Measurements from ENCODE around the gene ROBO4. TPM values are rescaled to one million over a fixed set of nuclear protein-coding genes. Genes with fewer than 3 reads are reported as not detected.

The ROBO4 gene
- polyA plus RNA-seq, 1 donor: 5.1 TPM

DNA sequence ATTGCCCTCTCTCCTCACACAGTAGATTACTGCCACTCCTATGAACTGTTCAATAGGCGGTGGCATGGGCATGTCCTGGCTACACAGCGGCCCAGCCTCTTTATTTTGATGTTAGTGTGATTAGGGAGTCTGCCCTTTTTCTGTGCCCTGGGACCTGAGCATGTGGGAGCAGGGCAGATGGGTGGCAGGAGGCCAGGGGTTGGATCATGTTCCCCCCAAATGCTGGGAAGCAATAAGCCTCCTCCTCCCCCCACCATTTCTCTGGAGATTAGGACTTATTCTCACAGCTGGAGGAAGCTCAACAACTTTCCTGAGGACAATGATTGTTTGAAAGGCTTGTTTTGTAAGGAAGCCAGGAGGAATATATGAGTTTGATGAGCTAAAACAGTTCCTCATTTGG is 22.2 kb upstream of the ROBO4 start:
- WGBS (ENCODE audit: insufficient coverage, low lambda C conversion rate): no CpG with 5 or more reads among the region's 2 CpGs
- DNase-seq: no peak

DNA sequence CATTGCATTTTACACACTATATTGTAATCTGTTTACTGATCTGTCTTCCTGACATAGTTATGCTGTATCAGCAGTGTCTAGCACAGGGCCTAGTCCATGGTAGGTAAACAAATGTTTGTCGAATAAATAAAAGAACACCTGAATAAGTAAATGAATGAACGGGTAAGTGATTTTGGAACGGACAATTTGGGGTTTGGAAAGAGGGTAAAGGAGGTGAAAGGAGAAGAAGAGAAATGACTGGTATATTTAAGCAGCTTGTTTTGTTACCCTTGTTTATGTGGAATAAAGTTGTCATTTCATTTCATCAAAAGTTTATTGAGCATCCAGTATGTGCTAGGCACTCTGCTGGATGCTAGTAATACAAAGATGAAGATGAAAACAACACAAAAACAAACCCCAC is 21.3 kb upstream of the ROBO4 start, which contains the start of gene HEPN1:
TSS of gene HEPN1 (plus strand) at position 301 of the 400 bp plus-strand sequence.
- 73% methylated on average over 3 of the region's 3 CpGs for WGBS (ENCODE audit: insufficient coverage, low lambda C conversion rate)
- H3K4me1 ChIP-seq (ENCODE audit: control insufficient read depth, insufficient read depth, low read length): peaks cover 4% of the 10 kb centered on the region
- peaks cover 3% of the 10 kb centered on the region for H3K9me3 ChIP-seq (ENCODE audit: control insufficient read depth, low read depth, low read length)
- no peaks in the 10 kb centered on the region for H3K36me3 ChIP-seq (ENCODE audit: control insufficient read depth, insufficient read depth, low read length)
- no peak within 1 kb of the TSS for H3K4me3 ChIP-seq (ENCODE audit: low read length)
- DNase-seq: no peak
- H3K27me3 ChIP-seq (ENCODE audit: control insufficient read depth, insufficient read depth, low read length): peaks cover 50% of the 10 kb centered on the region
- no peak within 1 kb of the TSS for H3K27ac ChIP-seq (ENCODE audit: low read length)

More for the DNA sequence above, 22.2 kb upstream of the ROBO4 start:
- H3K4me3 ChIP-seq (ENCODE audit: low read length): no peak overlapping the region
- H3K27me3 ChIP-seq (ENCODE audit: control insufficient read depth, insufficient read depth, low read length): peaks cover 53% of the 10 kb centered on the region
- no peak overlapping the region for H3K27ac ChIP-seq (ENCODE audit: low read length)
- no peaks in the 10 kb centered on the region for H3K36me3 ChIP-seq (ENCODE audit: control insufficient read depth, insufficient read depth, low read length)
- H3K4me1 ChIP-seq (ENCODE audit: control insufficient read depth, insufficient read depth, low read length): peaks cover 4% of the 10 kb centered on the region
- H3K9me3 ChIP-seq (ENCODE audit: control insufficient read depth, low read depth, low read length): peaks cover 3% of the 10 kb centered on the region

DNA sequence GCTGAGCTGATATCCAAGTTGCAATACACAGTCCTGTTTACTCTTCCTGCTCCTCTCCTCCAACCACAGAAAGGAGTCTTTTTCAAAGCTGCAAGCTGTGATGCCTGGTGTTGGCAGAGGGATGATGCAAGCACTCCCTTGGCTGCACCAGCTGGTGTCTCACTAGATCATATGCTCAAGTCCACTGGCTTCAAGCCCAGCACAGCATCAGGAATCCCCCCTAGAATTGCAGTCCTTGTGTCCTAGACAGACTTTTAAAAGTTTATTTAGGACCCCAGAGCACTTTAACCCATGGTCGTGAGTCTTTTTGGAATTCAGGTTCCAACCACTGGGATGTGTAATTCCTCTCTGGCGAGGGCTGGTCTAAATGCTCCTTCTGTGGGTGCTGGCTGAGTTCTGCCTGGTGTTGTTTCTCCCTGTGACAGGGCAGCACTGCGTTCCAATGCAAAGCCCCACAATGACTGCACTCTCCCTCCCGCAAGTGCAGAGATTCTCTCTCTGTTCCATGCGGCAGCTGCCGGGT is 19.5 kb upstream of the ROBO4 start:
- H3K9me3 ChIP-seq (ENCODE audit: control insufficient read depth, low read depth, low read length): peaks cover 3% of the 10 kb centered on the region
- no peak overlapping the region for H3K4me3 ChIP-seq (ENCODE audit: low read length)
- peaks cover 4% of the 10 kb centered on the region for H3K4me1 ChIP-seq (ENCODE audit: control insufficient read depth, insufficient read depth, low read length)
- no peak for DNase-seq
- H3K27ac ChIP-seq (ENCODE audit: low read length): no peak overlapping the region
- WGBS (ENCODE audit: insufficient coverage, low lambda C conversion rate): no CpG with 5 or more reads among the region's 6 CpGs
- H3K36me3 ChIP-seq (ENCODE audit: control insufficient read depth, insufficient read depth, low read length): no peaks in the 10 kb centered on the region
- H3K27me3 ChIP-seq (ENCODE audit: control insufficient read depth, insufficient read depth, low read length): peaks cover 34% of the 10 kb centered on the region

DNA sequence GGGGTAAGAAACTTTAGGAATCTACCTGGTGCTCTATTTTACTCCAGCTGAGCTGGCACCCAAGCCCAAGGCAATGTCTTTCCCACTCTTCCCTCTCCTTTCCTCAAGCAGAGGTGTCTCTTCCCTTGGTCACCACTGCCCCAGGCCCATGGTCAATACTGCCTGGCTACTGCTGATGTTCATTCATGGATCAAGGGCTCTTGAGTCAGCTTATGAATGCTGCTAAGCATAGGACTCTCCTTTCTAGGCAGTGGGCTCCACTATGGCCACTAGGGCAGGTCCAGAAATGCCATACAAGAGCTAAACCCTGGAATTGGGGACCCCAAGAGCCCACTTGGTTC is 18.7 kb upstream of the ROBO4 start:
- DNase-seq: no peak
- H3K36me3 ChIP-seq (ENCODE audit: control insufficient read depth, insufficient read depth, low read length): no peaks in the 10 kb centered on the region
- peaks cover 1% of the 10 kb centered on the region for H3K4me1 ChIP-seq (ENCODE audit: control insufficient read depth, insufficient read depth, low read length)

DNA sequence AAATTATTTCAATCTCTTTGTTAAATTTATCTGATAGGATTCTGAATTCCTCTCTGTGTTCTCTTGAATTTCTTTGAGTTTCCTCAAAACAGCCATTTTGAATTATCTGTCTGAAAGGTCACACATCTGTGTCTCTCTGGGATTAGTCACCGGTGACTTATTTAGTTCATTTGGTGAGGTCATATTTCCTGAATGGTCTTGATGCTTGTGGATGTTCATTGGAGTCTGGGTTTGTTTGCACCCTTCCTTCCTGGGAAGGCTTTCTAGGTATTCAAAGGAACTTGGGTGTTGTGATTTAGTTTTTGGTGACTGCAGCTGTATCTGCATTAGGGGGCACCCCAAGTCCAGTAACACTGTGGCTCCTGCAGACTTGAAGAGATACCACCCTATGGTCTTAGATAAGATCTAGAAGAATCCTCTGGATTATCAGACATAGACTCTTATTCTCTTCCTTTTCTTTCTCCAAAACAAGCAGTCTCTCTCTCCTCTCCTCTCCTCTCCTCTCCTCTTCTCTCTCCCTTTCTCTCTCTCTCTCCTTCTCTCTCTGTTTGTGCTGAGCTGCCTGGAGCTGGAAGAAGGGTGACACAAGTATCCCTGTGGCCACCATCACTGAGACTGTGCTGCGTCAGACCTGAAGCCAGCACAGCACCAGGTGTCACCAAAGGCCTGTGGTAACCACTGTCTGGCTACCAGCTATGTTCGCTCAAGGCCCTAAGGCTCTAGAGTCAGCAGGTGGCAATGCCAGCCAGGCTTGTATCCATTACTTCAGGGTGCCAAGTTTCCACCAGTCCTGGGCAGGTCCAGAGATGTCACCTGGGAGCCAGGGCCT is 18.1 kb upstream of the ROBO4 start:
- peaks cover 3% of the 10 kb centered on the region for H3K9me3 ChIP-seq (ENCODE audit: control insufficient read depth, low read depth, low read length)
- no peaks in the 10 kb centered on the region for H3K4me1 ChIP-seq (ENCODE audit: control insufficient read depth, insufficient read depth, low read length)
- peaks cover 24% of the 10 kb centered on the region for H3K27me3 ChIP-seq (ENCODE audit: control insufficient read depth, insufficient read depth, low read length)
- no peak for DNase-seq
- no peaks in the 10 kb centered on the region for H3K36me3 ChIP-seq (ENCODE audit: control insufficient read depth, insufficient read depth, low read length)
- WGBS (ENCODE audit: insufficient coverage, low lambda C conversion rate): no CpG with 5 or more reads among the region's 3 CpGs
- no peak overlapping the region for H3K27ac ChIP-seq (ENCODE audit: low read length)
- H3K4me3 ChIP-seq (ENCODE audit: low read length): no peak overlapping the region

More for the DNA sequence above, 18.7 kb upstream of the ROBO4 start:
- Histone ChIP-seq H3K27me3 (ENCODE audit: control insufficient read depth, insufficient read depth, low read length) (peaks cover 26% of the 10 kb centered on the region), H3K27ac (ENCODE audit: low read length) (no peak overlapping the region), H3K4me3 (ENCODE audit: low read length) (no peak overlapping the region), H3K9me3 (ENCODE audit: control insufficient read depth, low read depth, low read length) (peaks cover 3% of the 10 kb centered on the region)

DNA sequence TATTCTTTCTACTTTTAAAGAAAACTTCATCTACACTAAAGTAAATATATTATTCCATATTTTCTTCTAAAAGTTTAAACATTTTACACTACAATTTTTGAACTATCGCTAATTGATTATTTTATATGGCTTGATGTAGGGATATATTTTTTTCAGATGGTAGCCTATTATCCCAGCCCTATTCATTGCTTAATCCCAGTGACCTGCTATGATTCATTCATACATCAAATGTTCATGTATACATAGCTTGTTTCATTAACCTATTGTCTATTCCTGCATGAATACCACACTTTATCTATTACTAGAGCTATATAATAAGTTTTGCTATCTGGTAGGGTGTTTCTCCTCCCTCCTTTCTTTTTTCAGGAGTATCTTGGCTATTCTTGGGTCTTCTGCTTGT is 5.0 kb upstream of the ROBO4 start:
- Histone ChIP-seq H3K4me1 (ENCODE audit: control insufficient read depth, insufficient read depth, low read length) (no peaks in the 10 kb centered on the region), H3K27me3 (ENCODE audit: control insufficient read depth, insufficient read depth, low read length) (peaks cover 34% of the 10 kb centered on the region), H3K27ac (ENCODE audit: low read length) (no peak overlapping the region), H3K36me3 (ENCODE audit: control insufficient read depth, insufficient read depth, low read length) (no peaks in the 10 kb centered on the region), H3K9me3 (ENCODE audit: control insufficient read depth, low read depth, low read length) (no peaks in the 10 kb centered on the region), H3K4me3 (ENCODE audit: low read length) (no peak overlapping the region)
- no peak for DNase-seq
- 88% methylated on average over 1 of the region's 1 CpG for WGBS (ENCODE audit: insufficient coverage, low lambda C conversion rate)

DNA sequence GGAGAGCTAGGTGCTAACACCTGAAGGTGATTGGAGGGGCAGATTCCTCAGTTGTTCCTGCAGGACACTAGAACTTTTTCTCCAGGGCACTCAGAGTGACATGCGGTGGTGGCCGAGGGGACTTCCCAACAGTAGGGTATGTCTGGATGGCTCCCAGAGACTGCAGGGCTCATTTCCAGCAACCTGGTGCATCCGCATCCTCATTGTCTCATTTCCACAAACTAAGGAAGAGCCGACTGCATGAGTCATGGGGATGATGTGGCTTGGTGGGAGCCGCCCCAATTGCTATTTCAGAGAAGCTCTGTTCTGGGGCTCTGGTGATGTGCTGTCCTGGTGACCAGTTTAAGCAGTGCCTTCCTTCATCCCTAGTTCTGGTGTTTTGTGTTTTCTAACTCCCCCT is 2.8 kb upstream of the ROBO4 start:
- no peak for DNase-seq
- Histone ChIP-seq H3K9me3 (ENCODE audit: control insufficient read depth, low read depth, low read length) (no peaks in the 10 kb centered on the region), H3K27me3 (ENCODE audit: control insufficient read depth, insufficient read depth, low read length) (peaks cover 34% of the 10 kb centered on the region), H3K4me3 (ENCODE audit: low read length) (no peak overlapping the region), H3K27ac (ENCODE audit: low read length) (no peak overlapping the region), H3K4me1 (ENCODE audit: control insufficient read depth, insufficient read depth, low read length) (no peaks in the 10 kb centered on the region), H3K36me3 (ENCODE audit: control insufficient read depth, insufficient read depth, low read length) (no peaks in the 10 kb centered on the region)
- no CpG with 5 or more reads among the region's 5 CpGs for WGBS (ENCODE audit: insufficient coverage, low lambda C conversion rate)

DNA sequence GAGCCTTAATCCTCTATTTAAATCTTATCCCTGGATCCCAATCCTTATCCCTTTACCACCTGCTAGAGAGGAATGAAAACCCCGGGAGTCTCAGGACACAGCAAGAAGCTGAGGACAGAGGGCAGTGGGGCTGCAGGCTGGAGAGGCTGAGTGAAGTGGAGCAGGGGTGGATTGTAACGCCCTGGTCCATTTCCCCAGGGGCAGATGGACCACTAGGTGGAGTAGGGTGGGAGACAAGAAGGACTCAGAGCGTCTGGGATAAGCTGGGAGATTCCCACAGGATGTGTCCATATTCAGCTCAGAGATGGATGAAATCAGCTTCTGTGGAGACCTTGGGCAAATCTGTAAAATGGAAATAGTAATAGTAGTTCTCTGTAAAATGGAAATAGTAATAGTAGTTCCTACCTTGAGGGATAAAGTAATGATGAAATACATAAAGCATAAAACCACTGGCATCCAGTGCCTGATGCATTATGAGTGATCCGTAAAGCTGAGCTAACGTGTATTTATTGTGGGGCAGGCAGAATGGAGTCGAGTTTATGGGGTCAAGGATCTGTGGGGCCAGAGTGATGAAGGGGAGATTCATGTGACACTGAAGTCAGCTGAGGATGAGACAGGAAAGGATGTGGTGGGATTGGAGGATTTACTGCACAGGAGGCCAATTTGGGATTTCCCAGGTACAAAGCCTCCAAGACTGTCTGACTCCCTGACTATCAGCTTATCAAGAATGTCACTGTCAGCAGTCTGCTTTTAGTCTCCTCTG is 1.9 kb upstream of the ROBO4 start:
- no CpG with 5 or more reads among the region's 6 CpGs for WGBS (ENCODE audit: insufficient coverage, low lambda C conversion rate)
- Histone ChIP-seq H3K27me3 (ENCODE audit: control insufficient read depth, insufficient read depth, low read length) (peaks cover 34% of the 10 kb centered on the region), H3K27ac (ENCODE audit: low read length) (no peak overlapping the region), H3K4me1 (ENCODE audit: control insufficient read depth, insufficient read depth, low read length) (no peaks in the 10 kb centered on the region), H3K9me3 (ENCODE audit: control insufficient read depth, low read depth, low read length) (no peaks in the 10 kb centered on the region), H3K36me3 (ENCODE audit: control insufficient read depth, insufficient read depth, low read length) (no peaks in the 10 kb centered on the region), H3K4me3 (ENCODE audit: low read length) (no peak overlapping the region)
- no peak for DNase-seq

DNA sequence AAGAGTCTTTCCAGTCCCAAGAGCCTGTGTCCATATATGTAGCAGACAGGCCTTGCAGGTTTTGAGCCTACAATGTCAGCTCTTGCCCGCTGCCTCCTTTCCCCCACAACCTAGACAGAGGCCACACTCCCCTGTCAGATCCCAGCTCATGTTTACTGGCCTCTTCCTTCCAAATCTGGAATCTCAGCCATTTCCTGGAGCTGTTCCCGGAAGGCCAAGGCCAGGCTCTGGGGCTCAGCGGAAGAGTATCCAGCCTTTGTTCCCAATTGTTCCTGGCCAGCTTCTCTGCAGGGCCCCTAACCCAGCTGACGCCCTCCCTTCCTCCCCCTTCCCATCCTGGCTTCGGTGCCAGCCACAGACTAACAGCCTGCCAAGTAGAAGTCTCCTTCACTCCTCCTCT is 1.0 kb upstream of the ROBO4 start:
- Histone ChIP-seq H3K36me3 (ENCODE audit: control insufficient read depth, insufficient read depth, low read length) (no peaks in the 10 kb centered on the region), H3K4me1 (ENCODE audit: control insufficient read depth, insufficient read depth, low read length) (no peaks in the 10 kb centered on the region), H3K4me3 (ENCODE audit: low read length) (no peak overlapping the region), H3K27ac (ENCODE audit: low read length) (no peak overlapping the region), H3K9me3 (ENCODE audit: control insufficient read depth, low read depth, low read length) (no peaks in the 10 kb centered on the region), H3K27me3 (ENCODE audit: control insufficient read depth, insufficient read depth, low read length) (peaks cover 38% of the 10 kb centered on the region)
- no peak for DNase-seq
- no CpG with 5 or more reads among the region's 5 CpGs for WGBS (ENCODE audit: insufficient coverage, low lambda C conversion rate)

DNA sequence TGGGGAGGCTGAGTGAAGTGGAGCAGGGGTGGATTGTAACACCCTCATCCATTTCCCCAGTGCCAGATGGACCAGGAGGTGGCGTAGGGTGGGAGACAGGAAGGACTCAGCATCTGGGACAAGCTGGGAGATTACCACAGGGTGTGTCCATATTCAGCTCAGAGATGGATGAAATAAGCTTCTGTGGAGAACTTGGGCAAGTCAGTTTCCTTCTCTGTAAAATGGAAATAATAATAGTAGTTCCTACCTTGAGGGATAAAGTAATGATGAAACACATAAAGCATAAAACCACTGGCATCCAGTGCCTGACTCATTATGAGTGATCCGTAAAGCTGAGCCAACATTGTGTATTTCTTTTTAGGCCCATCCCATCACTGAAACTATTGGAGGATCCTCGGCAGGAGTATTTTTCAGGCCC is 607 bp upstream of the ROBO4 start:
- H3K4me1 ChIP-seq (ENCODE audit: control insufficient read depth, insufficient read depth, low read length): no peaks in the 10 kb centered on the region
- peaks cover 38% of the 10 kb centered on the region for H3K27me3 ChIP-seq (ENCODE audit: control insufficient read depth, insufficient read depth, low read length)
- H3K9me3 ChIP-seq (ENCODE audit: control insufficient read depth, low read depth, low read length): no peaks in the 10 kb centered on the region
- no peak overlapping the region for H3K4me3 ChIP-seq (ENCODE audit: low read length)
- DNase-seq: no peak
- H3K27ac ChIP-seq (ENCODE audit: low read length): no peak overlapping the region
- WGBS (ENCODE audit: insufficient coverage, low lambda C conversion rate): no CpG with 5 or more reads among the region's 3 CpGs
- no peaks in the 10 kb centered on the region for H3K36me3 ChIP-seq (ENCODE audit: control insufficient read depth, insufficient read depth, low read length)
